Measurements from ENCODE around the gene SPTBN4. TPM values are rescaled to one million over a fixed set of nuclear protein-coding genes. Genes with fewer than 3 reads are reported as not detected.
"Not testable (repeated sequence)": the region's sequence is repeated elsewhere in the genome, so short reads cannot be mapped to it uniquely, and the experiment has no call there.

Gene SPTBN4
- total RNA-seq, 6 donors from 2014 or later: 0.33 to 8.4 (median 0.67) TPM

DNA sequence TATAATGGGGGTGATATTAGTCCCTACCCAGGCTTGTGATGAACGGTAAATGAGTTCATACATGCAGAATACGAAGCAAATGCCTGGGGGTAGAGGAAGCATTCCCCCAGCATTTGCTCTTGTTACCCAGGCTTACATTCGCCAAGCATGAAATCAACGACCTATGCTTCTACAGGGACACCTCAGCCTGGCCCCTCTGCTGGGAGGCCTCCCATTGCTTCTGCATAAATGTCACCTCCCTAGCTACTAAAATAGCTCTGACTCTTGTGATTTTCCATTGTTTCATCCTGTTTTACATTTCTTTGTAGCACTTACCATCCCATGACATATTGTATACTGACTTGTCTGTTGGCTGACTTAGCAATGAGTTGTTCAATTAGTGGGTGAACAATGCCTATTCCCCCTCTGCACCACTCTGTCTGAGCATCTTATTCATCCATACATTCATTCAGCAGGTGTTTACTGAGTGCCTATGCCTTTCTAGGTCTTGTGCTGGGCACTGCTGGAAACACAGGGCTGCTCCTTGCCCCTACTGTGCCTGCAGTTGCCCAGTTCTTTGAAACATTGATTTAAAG lies 47.0 kb downstream of the SPTBN4 start:
- peaks cover 0 to 22% (median 8%) of the 10 kb centered on the region in 4 donors for H3K27me3 ChIP-seq
- H3K4me1 ChIP-seq: peaks cover 4 to 10% (median 8%) of the 10 kb centered on the region in 4 donors
- TF ChIP-seq EP300 (IDR thresholded peaks at IDR 0.05): no peak
- TF ChIP-seq POLR2AphosphoS5 (IDR thresholded peaks at IDR 0.05): no peak
- WGBS, 2 donors: 69 to 87% methylated on average over 4 of the region's 4 CpGs
- DNase-seq: no peak
- H3K4me3 ChIP-seq: no peak overlapping the region
- no peak overlapping the region for H3K27ac ChIP-seq
- no peak for ATAC-seq (ENCODE audit: low FRiP score in 2 of 2)
- no peaks in the 10 kb centered on the region for H3K9me3 ChIP-seq
- H3K36me3 ChIP-seq: no peaks in the 10 kb centered on the region

GRCh38 chr19:40517248-40517647 lies 50.4 kb downstream of the SPTBN4 start:
- Histone ChIP-seq H3K4me3 (no peak overlapping the region), H3K36me3 (no peaks in the 10 kb centered on the region), H3K27ac (no peak overlapping the region), H3K9me3 (no peaks in the 10 kb centered on the region), H3K4me1 (peaks cover 4 to 19% (median 13%) of the 10 kb centered on the region in 4 donors), H3K27me3 (peaks cover 0 to 25% (median 9%) of the 10 kb centered on the region in 4 donors)
- no peak for DNase-seq
- TF ChIP-seq POLR2AphosphoS5 (IDR thresholded peaks at IDR 0.05) (no peak), POLR2A (IDR thresholded peaks at IDR 0.05) (no peak)
- TF ChIP-seq, protein P1, sequence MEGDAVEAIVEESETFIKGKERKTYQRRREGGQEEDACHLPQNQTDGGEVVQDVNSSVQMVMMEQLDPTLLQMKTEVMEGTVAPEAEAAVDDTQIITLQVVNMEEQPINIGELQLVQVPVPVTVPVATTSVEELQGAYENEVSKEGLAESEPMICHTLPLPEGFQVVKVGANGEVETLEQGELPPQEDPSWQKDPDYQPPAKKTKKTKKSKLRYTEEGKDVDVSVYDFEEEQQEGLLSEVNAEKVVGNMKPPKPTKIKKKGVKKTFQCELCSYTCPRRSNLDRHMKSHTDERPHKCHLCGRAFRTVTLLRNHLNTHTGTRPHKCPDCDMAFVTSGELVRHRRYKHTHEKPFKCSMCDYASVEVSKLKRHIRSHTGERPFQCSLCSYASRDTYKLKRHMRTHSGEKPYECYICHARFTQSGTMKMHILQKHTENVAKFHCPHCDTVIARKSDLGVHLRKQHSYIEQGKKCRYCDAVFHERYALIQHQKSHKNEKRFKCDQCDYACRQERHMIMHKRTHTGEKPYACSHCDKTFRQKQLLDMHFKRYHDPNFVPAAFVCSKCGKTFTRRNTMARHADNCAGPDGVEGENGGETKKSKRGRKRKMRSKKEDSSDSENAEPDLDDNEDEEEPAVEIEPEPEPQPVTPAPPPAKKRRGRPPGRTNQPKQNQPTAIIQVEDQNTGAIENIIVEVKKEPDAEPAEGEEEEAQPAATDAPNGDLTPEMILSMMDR (IDR thresholded peaks at IDR 0.05): no peak
- WGBS, 2 donors: 87 to 91% methylated on average over 9 of the region's 9 CpGs
- no peak for ATAC-seq (ENCODE audit: low FRiP score in 2 of 2)

- DNase-seq: peak; percentile 25 to 92
- WGBS, 2 donors: 17 to 20% methylated on average over 23 to 62 of the region's 91 CpGs
These were observed 52.8 kb downstream of the SPTBN4 start for GRCh38 chr19:40519352-40520322.

GRCh38 chr19:40521276-40521675 lies 54.5 kb downstream of the SPTBN4 start:
- TF ChIP-seq POLR2A (IDR thresholded peaks at IDR 0.05) (no peak), EP300 (IDR thresholded peaks at IDR 0.05) (no peak), POLR2AphosphoS5 (IDR thresholded peaks at IDR 0.05) (no peak)
- TF ChIP-seq, protein P1 (IDR thresholded peaks at IDR 0.05): no peak
- no peak overlapping the region for H3K27ac ChIP-seq
- DNase-seq (no peak), ATAC-seq (ENCODE audit: low FRiP score in 2 of 2) (no peak)
- H3K4me1 ChIP-seq: peaks cover 0 to 13% (median 5%) of the 10 kb centered on the region in 4 donors
- H3K27me3 ChIP-seq: peaks cover 0 to 9% (median 2%) of the 10 kb centered on the region in 4 donors
- no peaks in the 10 kb centered on the region for H3K9me3 ChIP-seq
- H3K4me3 ChIP-seq: no peak overlapping the region
- H3K36me3 ChIP-seq: no peaks in the 10 kb centered on the region
- 77 to 85% methylated on average over 8 of the region's 8 CpGs for WGBS, 2 donors

More at GRCh38 chr19:40519352-40520322, 52.8 kb downstream of the SPTBN4 start:
- Histone ChIP-seq H3K4me3 (no peak overlapping the region), H3K9me3 (no peaks in the 10 kb centered on the region), H3K27me3 (peaks cover 0 to 9% (median 2%) of the 10 kb centered on the region in 4 donors), H3K36me3 (no peaks in the 10 kb centered on the region), H3K27ac (no peak overlapping the region), H3K4me1 (peaks cover 0 to 13% (median 5%) of the 10 kb centered on the region in 4 donors)
- ATAC-seq (ENCODE audit: low FRiP score in 2 of 2): peak in 1 of 2 donors; percentile 43
- TF ChIP-seq POLR2A (IDR thresholded peaks at IDR 0.05) (no peak), POLR2AphosphoS5 (IDR thresholded peaks at IDR 0.05) (no peak)
- TF ChIP-seq, protein P1 (IDR thresholded peaks at IDR 0.05): peak in 2 of 6 experiments; percentile 2 to 28

- not testable (repeated sequence) for H3K27me3 ChIP-seq; ATAC-seq (ENCODE audit: low FRiP score in 2 of 2); DNase-seq; H3K9me3 ChIP-seq; H3K27ac ChIP-seq; H3K4me3 ChIP-seq; H3K36me3 ChIP-seq
- 76 to 90% methylated on average over 6 of the region's 6 CpGs for WGBS, 2 donors
- H3K4me1 ChIP-seq: peaks cover 0 to 13% (median 5%) of the 10 kb centered on the region in 4 donors
These were observed 55.1 kb downstream of the SPTBN4 start for GRCh38 chr19:40521900-40522299.

All from upper lobe of left lung (tissue), 6 donors.